Measurements from ENCODE around the gene PHACTR4. TPM values are rescaled to one million over a fixed set of nuclear protein-coding genes. Genes with fewer than 3 reads are reported as not detected.

PHACTR4 gene
- total and polyA plus RNA-seq, 2 of the 8 experiments (the other 6 are each of a cell fraction or from before 2014, with no cell fraction given): 23.7 to 57.8 TPM

DNA sequence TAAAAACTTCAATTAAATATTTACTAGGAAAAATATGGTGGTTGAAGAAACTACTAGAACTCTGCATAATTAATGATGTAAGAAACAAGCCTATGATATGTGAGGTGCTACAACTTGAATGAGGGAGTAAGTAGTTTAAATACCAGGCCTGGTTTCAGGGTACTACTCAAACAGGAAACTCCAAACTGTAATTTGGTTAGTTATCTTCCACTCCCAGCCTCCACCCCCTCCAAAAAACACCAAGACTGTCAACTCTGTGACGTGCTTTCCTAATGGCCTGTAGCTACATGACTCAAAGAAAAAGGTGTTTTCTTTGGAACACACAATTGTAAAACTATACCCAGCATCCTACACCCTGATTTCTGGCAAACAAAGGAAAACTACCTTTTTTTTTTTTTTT lies 80.4 kb downstream of the PHACTR4 start:
- DNase-seq (ENCODE audit: low read depth in 1 of 2, low spot score in 2 of 2) (no peak), FAIRE-seq (no peak)
- no peak overlapping the region for H2BK20ac ChIP-seq (ENCODE audit: low read length)
- H3K14ac ChIP-seq (ENCODE audit: insufficient read length): no peak overlapping the region
- no peak overlapping the region for H3K56ac ChIP-seq (replicated peaks; ENCODE audit: insufficient read length, low read depth, low read length)
- H3K4me3 ChIP-seq (ENCODE audit: extremely low read depth in 1 of 4, insufficient read depth in 2 of 4, low read depth in 3 of 4, low read length in 4 of 4): no peak overlapping the region
- no peak overlapping the region for H4K91ac ChIP-seq (replicated peaks; ENCODE audit: insufficient read length, low read length)
- H2AK5ac ChIP-seq (ENCODE audit: low read depth, low read length): no peak overlapping the region
- H3K27me3 ChIP-seq (replicated peaks in 1 of 4; ENCODE audit: control insufficient read depth in 3 of 4, extremely low read depth in 1 of 4, insufficient read depth in 3 of 4, low read length in 3 of 4): no peaks in the 10 kb centered on the region
- no peaks in the 10 kb centered on the region for H3K9me3 ChIP-seq (ENCODE audit: insufficient read depth in 2 of 2, low read depth in 1 of 2, low read length in 1 of 2)
- no peaks in the 10 kb centered on the region for H3K79me2 ChIP-seq (ENCODE audit: control insufficient read depth in 1 of 2, insufficient read depth in 2 of 2, low read length in 2 of 2)
- no peak overlapping the region for H3K18ac ChIP-seq (ENCODE audit: extremely low read depth, low read length)
- H2BK5ac ChIP-seq (ENCODE audit: low read depth, low read length): no peak overlapping the region
- no peaks in the 10 kb centered on the region for H3K36me3 ChIP-seq (ENCODE audit: control insufficient read depth in 2 of 4, insufficient read depth in 4 of 4, low read length in 3 of 4)
- H3K4me2 ChIP-seq (ENCODE audit: insufficient read depth in 1 of 2, low read depth in 2 of 2, low read length in 2 of 2): no peak overlapping the region
- no peak overlapping the region for H4K8ac ChIP-seq (ENCODE audit: extremely low read depth, insufficient read depth, low read length)
- CTCF ChIA-PET (ENCODE audit: partially characterized antibody): interaction anchor here (0.6 to 1.5 kb wide), 2 partner anchors 87 to 179 kb away, joined by 4 to 6 read pairs; no protein-coding TSS in a partner anchor
- H3K9ac ChIP-seq (replicated peaks in 1 of 4; ENCODE audit: extremely low read depth in 1 of 4, low read depth in 3 of 4, low read length in 3 of 4): no peak overlapping the region
- no peaks in the 10 kb centered on the region for H4K20me1 ChIP-seq (replicated peaks in 1 of 2; ENCODE audit: control insufficient read depth in 1 of 2, insufficient read depth in 2 of 2, low read length in 2 of 2)
- no peak overlapping the region for H2AFZ ChIP-seq (ENCODE audit: low read length)
- POLR2A ChIA-PET (ENCODE audit: partially characterized antibody): interaction anchor here (0.6 to 1.0 kb wide), 2 partner anchors 35 to 199 kb away, joined by 3 to 5 read pairs; no protein-coding TSS in a partner anchor
- H2BK120ac ChIP-seq (replicated peaks; ENCODE audit: low read depth, low read length): no peak overlapping the region
- H4K5ac ChIP-seq (ENCODE audit: insufficient read length, low read depth, low read length): no peak overlapping the region
- no peaks in the 10 kb centered on the region for H3K4me1 ChIP-seq (replicated peaks in 1 of 4; ENCODE audit: control insufficient read depth in 3 of 4, insufficient read depth in 4 of 4, low read length in 3 of 4)
- no peak overlapping the region for H2BK12ac ChIP-seq (ENCODE audit: low read depth, low read length)
- H3K23ac ChIP-seq (ENCODE audit: insufficient read length): no peak overlapping the region
- H3K27ac ChIP-seq (ENCODE audit: low read depth, low read length): no peak overlapping the region
- no peaks in the 10 kb centered on the region for H3K23me2 ChIP-seq (ENCODE audit: low read depth, low read length)
- H3K79me1 ChIP-seq (ENCODE audit: low read depth, low read length): no peaks in the 10 kb centered on the region; the same call in 1 of the 2 replicates
- 78% methylated on average over 1 of the region's 1 CpG; no CpG with 5 or more reads in 1 of the 2 experiments for WGBS, 2 experiments (ENCODE audit: extremely low coverage in 1 of 2, insufficient coverage in 1 of 2, insufficient read length in 1 of 2, insufficient replicate concordance in 2 of 2, low coverage in 1 of 2, low lambda C conversion rate in 2 of 2, missing lambda C conversion rate in 1 of 2)
- no peak overlapping the region for H3K4ac ChIP-seq (replicated peaks; ENCODE audit: insufficient read length, low read depth, low read length)
- no peak overlapping the region for H2BK15ac ChIP-seq (ENCODE audit: low read length)
- TF ChIP-seq, protein P1, sequence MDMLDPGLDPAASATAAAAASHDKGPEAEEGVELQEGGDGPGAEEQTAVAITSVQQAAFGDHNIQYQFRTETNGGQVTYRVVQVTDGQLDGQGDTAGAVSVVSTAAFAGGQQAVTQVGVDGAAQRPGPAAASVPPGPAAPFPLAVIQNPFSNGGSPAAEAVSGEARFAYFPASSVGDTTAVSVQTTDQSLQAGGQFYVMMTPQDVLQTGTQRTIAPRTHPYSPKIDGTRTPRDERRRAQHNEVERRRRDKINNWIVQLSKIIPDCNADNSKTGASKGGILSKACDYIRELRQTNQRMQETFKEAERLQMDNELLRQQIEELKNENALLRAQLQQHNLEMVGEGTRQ (IDR thresholded peaks at IDR 0.05; ENCODE audit: low read length): no peak
- TF ChIP-seq HDAC6 (IDR thresholded peaks at IDR 0.05; ENCODE audit: low read depth, low read length) (no peak), SRF (IDR thresholded peaks at IDR 0.05; ENCODE audit: low read depth, low read length) (no peak), JUN (IDR thresholded peaks at IDR 0.05; ENCODE audit: low read depth, low read length) (no peak), CBX5 (IDR thresholded peaks at IDR 0.05; ENCODE audit: low read depth, low read length) (no peak), FOSL1 (IDR thresholded peaks at IDR 0.05; ENCODE audit: insufficient read depth, low read depth, low read length) (no peak), KDM4A (IDR thresholded peaks at IDR 0.05; ENCODE audit: low read depth, low read length, severe bottlenecking) (no peak), BRCA1 (IDR thresholded peaks at IDR 0.05; ENCODE audit: low read depth, low read length) (no peak), POLR2AphosphoS5 (IDR thresholded peaks at IDR 0.05; ENCODE audit: low read depth, low read length) (no peak), TAF7 (optimal IDR thresholded peaks at IDR 0.05; ENCODE audit: borderline replicate concordance, low read depth, low read length) (no peak), EGR1 (IDR thresholded peaks at IDR 0.05; ENCODE audit: borderline replicate concordance, low read depth, low read length) (no peak)
- TF ChIP-seq, protein P2, sequence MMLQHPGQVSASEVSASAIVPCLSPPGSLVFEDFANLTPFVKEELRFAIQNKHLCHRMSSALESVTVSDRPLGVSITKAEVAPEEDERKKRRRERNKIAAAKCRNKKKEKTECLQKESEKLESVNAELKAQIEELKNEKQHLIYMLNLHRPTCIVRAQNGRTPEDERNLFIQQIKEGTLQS (IDR thresholded peaks at IDR 0.05; ENCODE audit: insufficient read depth, low read depth, low read length): no peak
- TF ChIP-seq, protein P3, sequence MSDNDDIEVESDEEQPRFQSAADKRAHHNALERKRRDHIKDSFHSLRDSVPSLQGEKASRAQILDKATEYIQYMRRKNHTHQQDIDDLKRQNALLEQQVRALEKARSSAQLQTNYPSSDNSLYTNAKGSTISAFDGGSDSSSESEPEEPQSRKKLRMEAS (IDR thresholded peaks at IDR 0.05): no peak

All from H1 (cell line).